ENCODE data around the gene TP53I11. TPM values are rescaled to one million over a fixed set of nuclear protein-coding genes. Genes with fewer than 3 reads are reported as not detected.

TP53I11 gene
- total and polyA plus RNA-seq, 2 experiments from 2014 or later, result 23.5 to 43.9 TPM

DNA sequence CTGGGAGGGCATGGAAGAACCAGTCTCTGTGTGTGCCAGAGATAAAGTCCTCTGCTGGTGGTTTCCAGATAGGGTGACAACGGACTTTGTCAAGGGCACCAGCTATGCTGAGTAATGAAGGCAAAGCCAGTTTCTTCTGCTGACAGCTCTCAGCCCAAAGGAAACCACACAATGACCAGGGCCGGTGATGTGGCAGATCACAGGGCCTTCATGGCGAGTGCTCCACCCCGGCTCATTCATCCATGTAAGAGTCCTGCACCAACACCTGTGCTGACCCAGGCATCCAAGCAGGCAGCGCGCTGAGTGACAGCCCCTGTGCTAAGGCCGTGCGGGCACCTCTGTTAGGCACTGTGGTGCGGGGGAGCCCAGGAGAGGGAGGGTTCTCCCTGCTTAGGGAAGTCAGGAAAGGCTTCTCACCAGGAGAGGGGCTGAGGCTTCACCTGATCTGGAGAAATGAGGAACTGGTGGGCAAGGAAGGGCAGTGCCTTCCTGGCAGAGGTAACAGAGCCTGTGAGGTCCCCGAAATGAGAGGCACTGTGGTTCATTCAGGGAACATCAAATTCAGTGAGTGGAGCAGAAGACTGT lies 33.8 kb downstream of the TP53I11 start:
- Histone ChIP-seq H3K4me1 (ENCODE audit: insufficient read depth) (peaks cover 8% of the 10 kb centered on the region; the same call in 1 of the 2 replicates), H3K79me2 (replicated peaks; ENCODE audit: insufficient read depth) (no peaks in the 10 kb centered on the region), H3K27me3 (ENCODE audit: insufficient read depth) (no peaks in the 10 kb centered on the region), H3K9me2 (ENCODE audit: insufficient read depth) (no peaks in the 10 kb centered on the region), H3K27ac (ENCODE audit: low read depth) (no peak overlapping the region), H3K4me2 (no peak overlapping the region), H4K20me1 (replicated peaks; ENCODE audit: insufficient read depth) (no peaks in the 10 kb centered on the region), H3F3A (replicated peaks; ENCODE audit: low read depth) (0 out of 2 replicates have a peak, but pooled peaks cover 2% of the 10 kb centered on the region), H3K4me3 (no peak overlapping the region), H3K36me3 (ENCODE audit: insufficient read depth) (no peaks in the 10 kb centered on the region), H2AFZ (no peak overlapping the region)
- H3K36me3 Mint-ChIP-seq (ENCODE audit: low read depth), result no peaks in the 10 kb centered on the region
- H3K4me3 Mint-ChIP-seq, result no peak overlapping the region
- H3K27me3 Mint-ChIP-seq (ENCODE audit: insufficient read depth, low read depth, poor library complexity), result peaks cover 7% of the 10 kb centered on the region
- no peak for ATAC-seq
- peaks cover 8% of the 10 kb centered on the region; the same call in 2 of the 3 replicates for H3K4me1 Mint-ChIP-seq
- TF ChIP-seq POLR2AphosphoS5 (IDR thresholded peaks at IDR 0.05; ENCODE audit: low read depth), result no peak
- H3K27ac Mint-ChIP-seq, result no peak overlapping the region
- no peaks in the 10 kb centered on the region for H3K9me3 Mint-ChIP-seq
- no peak for DNase-seq (ENCODE audit: low spot score)

DNA sequence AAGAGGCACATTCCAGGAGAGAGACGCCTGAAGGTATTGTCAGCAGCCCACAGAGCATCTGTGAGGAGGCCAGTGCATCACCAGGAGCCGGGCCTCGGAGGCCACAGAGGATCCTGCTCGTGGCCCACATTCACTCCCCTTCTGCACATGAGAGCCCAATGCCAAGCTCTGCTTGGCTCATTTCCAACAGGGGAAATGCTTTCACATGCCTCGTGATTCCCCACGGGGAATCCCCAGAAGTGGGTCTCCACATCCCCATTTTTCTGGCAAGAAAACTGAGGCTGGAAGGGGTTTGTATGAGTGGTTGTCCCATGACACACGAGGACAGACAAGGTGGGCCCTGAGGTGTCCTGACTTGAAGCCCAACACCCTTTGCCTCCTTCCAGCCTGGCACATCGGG lies 34.4 kb downstream of the TP53I11 start:
- H3K9me2 ChIP-seq (ENCODE audit: insufficient read depth), result no peaks in the 10 kb centered on the region
- H4K20me1 ChIP-seq (replicated peaks; ENCODE audit: insufficient read depth), result no peaks in the 10 kb centered on the region
- ATAC-seq (no peak), DNase-seq (ENCODE audit: low spot score) (no peak)
- Mint-ChIP-seq H3K27ac (no peak overlapping the region), H3K4me1 (peaks cover 9% of the 10 kb centered on the region; the same call in 2 of the 3 replicates), H3K27me3 (ENCODE audit: insufficient read depth, low read depth, poor library complexity) (peaks cover 7% of the 10 kb centered on the region), H3K4me3 (no peak overlapping the region), H3K9me3 (no peaks in the 10 kb centered on the region), H3K36me3 (ENCODE audit: low read depth) (no peaks in the 10 kb centered on the region)
- H2AFZ ChIP-seq, result no peak overlapping the region
- peaks cover 9% of the 10 kb centered on the region; the same call in 1 of the 2 replicates for H3K4me1 ChIP-seq (ENCODE audit: insufficient read depth)
- H3K79me2 ChIP-seq (replicated peaks; ENCODE audit: insufficient read depth), result no peaks in the 10 kb centered on the region
- H3K27ac ChIP-seq (ENCODE audit: low read depth), result no peak overlapping the region
- H3K4me2 ChIP-seq, result no peak overlapping the region
- TF ChIP-seq, protein P1, sequence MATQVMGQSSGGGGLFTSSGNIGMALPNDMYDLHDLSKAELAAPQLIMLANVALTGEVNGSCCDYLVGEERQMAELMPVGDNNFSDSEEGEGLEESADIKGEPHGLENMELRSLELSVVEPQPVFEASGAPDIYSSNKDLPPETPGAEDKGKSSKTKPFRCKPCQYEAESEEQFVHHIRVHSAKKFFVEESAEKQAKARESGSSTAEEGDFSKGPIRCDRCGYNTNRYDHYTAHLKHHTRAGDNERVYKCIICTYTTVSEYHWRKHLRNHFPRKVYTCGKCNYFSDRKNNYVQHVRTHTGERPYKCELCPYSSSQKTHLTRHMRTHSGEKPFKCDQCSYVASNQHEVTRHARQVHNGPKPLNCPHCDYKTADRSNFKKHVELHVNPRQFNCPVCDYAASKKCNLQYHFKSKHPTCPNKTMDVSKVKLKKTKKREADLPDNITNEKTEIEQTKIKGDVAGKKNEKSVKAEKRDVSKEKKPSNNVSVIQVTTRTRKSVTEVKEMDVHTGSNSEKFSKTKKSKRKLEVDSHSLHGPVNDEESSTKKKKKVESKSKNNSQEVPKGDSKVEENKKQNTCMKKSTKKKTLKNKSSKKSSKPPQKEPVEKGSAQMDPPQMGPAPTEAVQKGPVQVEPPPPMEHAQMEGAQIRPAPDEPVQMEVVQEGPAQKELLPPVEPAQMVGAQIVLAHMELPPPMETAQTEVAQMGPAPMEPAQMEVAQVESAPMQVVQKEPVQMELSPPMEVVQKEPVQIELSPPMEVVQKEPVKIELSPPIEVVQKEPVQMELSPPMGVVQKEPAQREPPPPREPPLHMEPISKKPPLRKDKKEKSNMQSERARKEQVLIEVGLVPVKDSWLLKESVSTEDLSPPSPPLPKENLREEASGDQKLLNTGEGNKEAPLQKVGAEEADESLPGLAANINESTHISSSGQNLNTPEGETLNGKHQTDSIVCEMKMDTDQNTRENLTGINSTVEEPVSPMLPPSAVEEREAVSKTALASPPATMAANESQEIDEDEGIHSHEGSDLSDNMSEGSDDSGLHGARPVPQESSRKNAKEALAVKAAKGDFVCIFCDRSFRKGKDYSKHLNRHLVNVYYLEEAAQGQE (IDR thresholded peaks at IDR 0.05; ENCODE audit: unreplicated experiment), result no peak
- TF ChIP-seq POLR2AphosphoS5 (IDR thresholded peaks at IDR 0.05; ENCODE audit: low read depth) (no peak), EZH2phosphoT487 (IDR thresholded peaks at IDR 0.05; ENCODE audit: unreplicated experiment) (no peak), JUNB (IDR thresholded peaks at IDR 0.05; ENCODE audit: unreplicated experiment) (no peak), EZH2 (IDR thresholded peaks at IDR 0.05; ENCODE audit: low read depth, unreplicated experiment) (no peak), ZNF114 (CRISPR knock-in tag; IDR thresholded peaks at IDR 0.05) (no peak), STAT1 (IDR thresholded peaks at IDR 0.05; ENCODE audit: unreplicated experiment) (no peak), ZNF331 (CRISPR knock-in tag; IDR thresholded peaks at IDR 0.05; ENCODE audit: low read depth) (no peak)
- TF ChIP-seq, protein P2, sequence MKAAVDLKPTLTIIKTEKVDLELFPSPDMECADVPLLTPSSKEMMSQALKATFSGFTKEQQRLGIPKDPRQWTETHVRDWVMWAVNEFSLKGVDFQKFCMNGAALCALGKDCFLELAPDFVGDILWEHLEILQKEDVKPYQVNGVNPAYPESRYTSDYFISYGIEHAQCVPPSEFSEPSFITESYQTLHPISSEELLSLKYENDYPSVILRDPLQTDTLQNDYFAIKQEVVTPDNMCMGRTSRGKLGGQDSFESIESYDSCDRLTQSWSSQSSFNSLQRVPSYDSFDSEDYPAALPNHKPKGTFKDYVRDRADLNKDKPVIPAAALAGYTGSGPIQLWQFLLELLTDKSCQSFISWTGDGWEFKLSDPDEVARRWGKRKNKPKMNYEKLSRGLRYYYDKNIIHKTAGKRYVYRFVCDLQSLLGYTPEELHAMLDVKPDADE (IDR thresholded peaks at IDR 0.05), result no peak
- TF ChIP-seq, protein P3, sequence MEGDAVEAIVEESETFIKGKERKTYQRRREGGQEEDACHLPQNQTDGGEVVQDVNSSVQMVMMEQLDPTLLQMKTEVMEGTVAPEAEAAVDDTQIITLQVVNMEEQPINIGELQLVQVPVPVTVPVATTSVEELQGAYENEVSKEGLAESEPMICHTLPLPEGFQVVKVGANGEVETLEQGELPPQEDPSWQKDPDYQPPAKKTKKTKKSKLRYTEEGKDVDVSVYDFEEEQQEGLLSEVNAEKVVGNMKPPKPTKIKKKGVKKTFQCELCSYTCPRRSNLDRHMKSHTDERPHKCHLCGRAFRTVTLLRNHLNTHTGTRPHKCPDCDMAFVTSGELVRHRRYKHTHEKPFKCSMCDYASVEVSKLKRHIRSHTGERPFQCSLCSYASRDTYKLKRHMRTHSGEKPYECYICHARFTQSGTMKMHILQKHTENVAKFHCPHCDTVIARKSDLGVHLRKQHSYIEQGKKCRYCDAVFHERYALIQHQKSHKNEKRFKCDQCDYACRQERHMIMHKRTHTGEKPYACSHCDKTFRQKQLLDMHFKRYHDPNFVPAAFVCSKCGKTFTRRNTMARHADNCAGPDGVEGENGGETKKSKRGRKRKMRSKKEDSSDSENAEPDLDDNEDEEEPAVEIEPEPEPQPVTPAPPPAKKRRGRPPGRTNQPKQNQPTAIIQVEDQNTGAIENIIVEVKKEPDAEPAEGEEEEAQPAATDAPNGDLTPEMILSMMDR (conservative IDR thresholded peaks at IDR 0.05; ENCODE audit: low read depth in 2 of 2), result no peak
- H3F3A ChIP-seq (replicated peaks; ENCODE audit: low read depth), result 0 out of 2 replicates have a peak, but pooled peaks cover 3% of the 10 kb centered on the region
- H3K36me3 ChIP-seq (ENCODE audit: insufficient read depth), result no peaks in the 10 kb centered on the region
- no peak overlapping the region for H3K4me3 ChIP-seq
- no peaks in the 10 kb centered on the region for H3K27me3 ChIP-seq (ENCODE audit: insufficient read depth)

Measured in GM23338 (cell line).